RCC 7860 (cell line): Measurements from ENCODE around the gene ATP1A4.

Experiments used
- DNase-seq: peaks from one replicate; pipeline ENCODE4 v3.0.0-alpha.2; 2015; ENCODE audit warnings: low spot score
- FAIRE-seq: peaks from 2 replicates; lab custom pipeline; 2012; peaks lifted over from hg19 to GRCh38; lab: Jason Lieb, UNC

The ATP1A4 gene

GRCh38 chr1:160204526-160205241, 53.3 kb downstream of the ATP1A4 start:
- FAIRE-seq (no peak), DNase-seq (no peak)

- peak; percentile 38 for DNase-seq
- FAIRE-seq = no peak
Measured at GRCh38 chr1:160205242-160206035, 54.0 kb downstream of the ATP1A4 start, which contains the start of gene PEA15. TSS of gene PEA15 (plus strand) at chr1:160205384. CDS start at chr1:160211545, 6,161 bp downstream.

GRCh38 chr1:160206036-160206389, 54.6 kb downstream of the ATP1A4 start:
- FAIRE-seq (peak; percentile 31), DNase-seq (peak; percentile 76)

GRCh38 chr1:160206421-160207117, 55.2 kb downstream of the ATP1A4 start:
- DNase-seq = peak; percentile 85
- FAIRE-seq = peak; percentile 88

GRCh38 chr1:160207118-160207650, 55.8 kb downstream of the ATP1A4 start:
- FAIRE-seq = no peak

GRCh38 chr1:160207771-160208556, 56.6 kb downstream of the ATP1A4 start:
- FAIRE-seq (no peak), DNase-seq (no peak)

More at GRCh38 chr1:160207118-160207650, 55.8 kb downstream of the ATP1A4 start:
- DNase-seq = no peak

- no peak for DNase-seq
- FAIRE-seq = no peak
Measured at GRCh38 chr1:160208557-160209320, 57.3 kb downstream of the ATP1A4 start.

- DNase-seq (no peak), FAIRE-seq (no peak)
Measured at GRCh38 chr1:160209321-160210046, 58.1 kb downstream of the ATP1A4 start.

- no peak for FAIRE-seq
Measured at GRCh38 chr1:160210561-160210960, 59.2 kb downstream of the ATP1A4 start.

GRCh38 chr1:160211046-160211790, 59.8 kb downstream of the ATP1A4 start:
- no peak for FAIRE-seq
- no peak for DNase-seq

More at GRCh38 chr1:160210561-160210960, 59.2 kb downstream of the ATP1A4 start:
- no peak for DNase-seq

- DNase-seq (no peak), FAIRE-seq (no peak)
Measured at GRCh38 chr1:160214481-160215140, 63.2 kb downstream of the ATP1A4 start.

GRCh38 chr1:160216301-160216700, 64.9 kb downstream of the ATP1A4 start:
- no peak for FAIRE-seq
- DNase-seq = no peak

- no peak for FAIRE-seq
- no peak for DNase-seq
Measured at GRCh38 chr1:160217481-160218051, 66.2 kb downstream of the ATP1A4 start.

- no peak for FAIRE-seq
Measured at GRCh38 chr1:160219062-160219929, 67.9 kb downstream of the ATP1A4 start.

GRCh38 chr1:160220301-160220700, 68.9 kb downstream of the ATP1A4 start:
- DNase-seq (no peak), FAIRE-seq (no peak)

More at GRCh38 chr1:160219062-160219929, 67.9 kb downstream of the ATP1A4 start:
- peak; percentile 24 for DNase-seq

GRCh38 chr1:160221089-160221488, 69.7 kb downstream of the ATP1A4 start:
- no peak for FAIRE-seq
- no peak for DNase-seq
